Nucleus accumbens (tissue), 56 donors: ENCODE measurements around the gene LYSET.
"Not testable (repeated sequence)": the region's sequence is repeated elsewhere in the genome, so short reads cannot be mapped to it uniquely, and the experiment has no call there.

Experiments
- DNase-seq, 56 donors: peaks; one replicate each; lab custom pipeline; 2025; lab: John Stamatoyannopoulos, UW

LYSET gene

DNA sequence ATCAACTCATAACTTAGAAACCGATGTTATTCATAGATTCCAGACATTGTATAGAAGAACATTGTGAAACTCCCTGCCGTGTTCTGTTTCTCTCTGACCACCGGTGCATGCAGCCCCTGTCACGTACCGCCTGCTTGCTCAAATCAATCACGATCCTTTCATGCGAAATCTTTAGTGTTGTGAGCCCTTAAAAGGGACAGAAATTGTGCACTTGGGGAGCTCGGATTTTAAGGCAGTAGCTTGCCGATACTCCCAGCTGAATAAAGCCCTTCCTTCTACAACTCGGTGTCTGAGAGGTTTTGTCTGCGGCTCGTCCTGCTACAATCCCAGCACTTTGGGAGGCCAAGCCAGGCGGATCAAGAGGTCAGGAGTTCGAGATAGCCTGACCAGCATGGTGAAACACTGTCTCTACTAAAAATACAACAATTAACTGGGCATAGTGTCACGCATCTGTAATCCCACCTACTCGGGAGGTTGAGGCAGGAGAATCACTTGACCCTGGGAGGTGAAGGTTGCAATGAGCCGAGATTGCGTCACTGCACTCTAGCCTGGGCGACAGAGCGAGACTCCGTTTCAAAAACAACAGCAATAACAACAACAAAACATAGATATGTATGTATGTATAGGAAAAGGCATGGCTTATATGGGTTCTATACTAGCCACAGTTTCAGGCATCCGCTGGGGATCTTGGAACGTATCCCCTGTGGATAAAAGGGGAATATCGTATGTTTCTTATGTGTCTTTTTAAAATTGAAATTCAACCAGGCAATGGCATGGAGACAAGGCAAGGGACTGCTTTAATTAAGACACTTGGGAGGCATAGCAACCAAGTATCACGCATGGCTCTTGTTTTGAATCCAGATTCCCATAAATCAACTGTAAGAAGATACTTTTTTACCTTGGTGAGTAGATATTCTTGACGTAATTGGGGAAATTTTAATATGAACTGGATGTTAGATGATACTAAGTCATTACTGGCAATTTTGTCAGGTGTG, 19.5 kb upstream of the LYSET start:
- not testable (repeated sequence) for DNase-seq

DNA sequence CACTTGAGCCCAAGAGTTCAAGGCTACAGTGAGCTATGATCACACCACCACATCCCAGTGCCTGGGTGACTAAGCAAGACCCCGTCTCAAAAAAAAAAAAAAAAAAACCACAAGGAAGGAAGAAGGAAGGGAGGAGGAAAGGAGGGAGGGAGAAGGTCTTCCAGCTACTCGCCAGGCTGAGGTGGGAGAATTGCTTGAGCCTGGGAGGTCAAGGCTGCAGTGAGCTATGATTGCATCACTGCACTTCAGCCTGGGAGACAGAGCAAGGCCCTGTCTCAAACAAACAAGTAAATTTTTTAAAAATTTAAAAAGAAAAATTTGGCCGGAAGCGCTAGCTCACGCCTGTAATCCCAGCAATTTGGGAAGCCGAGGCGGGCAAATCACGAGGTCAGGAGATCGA, 16.5 kb upstream of the LYSET start:
- DNase-seq: not testable (repeated sequence)

- not testable (repeated sequence) for DNase-seq
Measured at GRCh38 chr14:93169619-93170018, 15.5 kb upstream of the LYSET start.

DNA sequence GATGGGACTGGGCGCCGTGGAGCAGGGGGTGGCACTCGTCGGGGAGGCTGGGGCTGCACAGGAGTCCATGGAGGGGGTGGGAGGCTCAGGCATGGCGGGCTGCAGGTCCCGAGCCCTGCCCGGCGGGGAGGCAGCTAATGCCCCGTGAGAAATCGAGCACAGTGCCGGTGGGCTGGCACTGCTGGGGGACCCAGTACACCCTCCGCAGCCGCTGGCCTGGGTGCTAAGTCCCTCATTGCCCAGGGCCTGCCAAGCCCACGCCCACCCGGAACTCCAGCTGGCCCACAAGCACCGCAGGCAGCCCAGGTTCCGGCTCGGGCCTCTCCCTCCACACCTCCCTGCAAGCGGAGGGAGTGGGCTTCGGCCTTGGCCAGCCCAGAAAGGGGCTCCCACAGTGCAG, 15.0 kb upstream of the LYSET start:
- not testable (repeated sequence) for DNase-seq

- no peak for DNase-seq
Measured at GRCh38 chr14:93171376-93171775, 13.7 kb upstream of the LYSET start.

DNA sequence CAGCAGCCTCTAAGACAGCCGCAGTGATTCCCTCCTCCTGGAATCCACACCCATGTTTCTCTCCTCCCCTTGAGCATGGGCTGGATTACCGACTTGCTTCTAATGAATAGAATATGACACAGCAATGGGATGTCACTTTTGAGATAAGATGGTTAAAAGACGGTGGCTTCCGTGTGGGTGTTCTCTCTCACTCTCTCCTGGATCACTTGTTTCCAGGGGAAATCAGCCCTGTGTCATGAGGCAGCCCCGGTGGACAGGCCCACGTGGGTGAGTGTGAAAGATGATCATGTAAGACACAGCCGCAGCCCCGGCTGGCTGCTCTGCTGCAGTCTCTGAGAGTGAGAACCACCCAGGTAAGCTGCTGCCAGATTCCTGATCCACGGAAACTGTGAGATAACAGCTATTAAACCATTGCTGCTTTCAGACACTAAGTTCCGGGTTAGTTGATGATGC, 11.1 kb upstream of the LYSET start:
- DNase-seq: peak in 39 of 56 donors; percentile 6 to 88 (median 45)

GRCh38 chr14:93174731-93175130, 10.4 kb upstream of the LYSET start:
- not testable (repeated sequence) for DNase-seq

DNA sequence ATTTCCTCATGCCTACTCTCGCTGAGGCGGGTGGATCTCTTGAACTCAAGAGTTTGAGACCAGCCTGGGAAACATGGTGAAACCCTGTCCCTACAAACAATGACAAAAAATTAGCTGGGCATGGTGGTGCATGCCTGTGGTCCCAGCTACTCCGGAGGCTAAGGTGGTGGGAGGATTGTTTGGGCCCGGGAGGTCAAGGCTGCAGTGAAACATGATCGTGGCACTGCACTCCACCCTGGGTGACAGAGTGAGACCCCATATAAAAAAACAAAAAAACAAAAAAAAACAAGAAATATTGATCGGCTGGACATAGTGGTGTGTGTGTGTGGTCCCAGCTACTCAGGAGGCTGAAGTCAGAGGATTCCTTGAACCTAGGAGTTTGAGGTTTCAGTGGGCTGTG, 9.6 kb upstream of the LYSET start:
- no peak for DNase-seq

- DNase-seq: no peak
Measured at GRCh38 chr14:93183596-93184317, 1.4 kb upstream of the LYSET start.

DNA sequence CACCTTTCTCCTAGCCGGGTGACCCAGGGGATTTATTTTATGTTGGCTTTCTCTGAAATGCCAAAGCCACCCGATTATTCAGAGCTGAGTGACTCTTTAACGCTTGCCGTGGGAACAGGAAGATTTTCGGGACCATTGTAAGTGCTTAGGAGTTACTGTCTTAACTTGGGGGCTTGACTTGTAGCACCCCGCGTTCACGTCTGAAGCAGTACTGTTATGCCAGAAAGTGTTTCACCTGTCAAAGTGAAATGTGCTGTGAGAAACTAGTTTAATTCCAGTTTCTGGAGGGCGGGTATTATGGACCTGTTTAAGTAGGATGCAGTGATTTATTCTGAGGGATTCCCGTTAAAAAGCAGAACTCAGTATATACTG, 218 bp downstream of the LYSET start:
- no peak for DNase-seq

GRCh38 chr14:93186466-93186865, 1.3 kb downstream of the LYSET start:
- no peak for DNase-seq

DNA sequence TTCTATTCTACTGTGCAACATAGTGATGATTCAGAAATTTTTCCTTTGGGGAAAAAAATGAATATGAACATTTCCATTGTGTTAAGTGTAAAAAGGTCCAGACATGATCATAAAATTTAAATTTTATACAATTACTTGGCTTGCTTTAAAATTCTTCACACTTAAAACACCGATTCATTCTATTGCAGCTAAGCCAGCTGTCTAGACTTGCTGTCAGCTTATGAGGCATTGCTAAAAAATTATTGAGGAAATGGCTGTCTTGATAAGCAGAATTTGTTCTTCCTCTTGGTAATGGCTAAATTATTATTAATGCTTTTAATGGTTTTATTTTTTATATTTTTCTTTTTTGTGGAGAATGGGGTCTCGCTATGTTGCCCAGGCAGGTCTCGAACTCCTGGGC, 1.8 kb downstream of the LYSET start:
- no peak for DNase-seq

GRCh38 chr14:93195316-93195999, 10.3 kb downstream of the LYSET start:
- DNase-seq: no peak

DNA sequence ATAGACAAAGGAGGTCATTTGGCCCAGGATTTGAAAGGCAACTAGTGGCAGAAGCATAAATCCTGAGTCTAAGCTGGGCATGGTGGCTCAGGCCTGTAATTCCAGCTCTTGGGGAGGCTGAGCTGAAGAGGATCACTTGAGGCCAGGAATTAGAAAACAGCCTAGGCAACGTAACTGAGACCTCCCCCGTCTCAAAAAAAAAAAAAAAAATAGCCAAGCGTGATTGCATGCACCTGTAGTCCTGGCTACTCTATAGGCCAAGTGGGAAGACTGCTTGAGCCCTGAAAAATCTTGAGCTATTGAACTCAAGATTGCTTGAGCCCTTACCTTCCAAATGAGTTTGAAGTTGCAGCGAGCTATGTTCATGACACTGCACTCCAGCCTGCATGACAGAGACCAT, 13.9 kb downstream of the LYSET start:
- no peak for DNase-seq

GRCh38 chr14:93200553-93200952, 15.4 kb downstream of the LYSET start:
- no peak for DNase-seq

GRCh38 chr14:93201155-93201704, 16.1 kb downstream of the LYSET start:
- DNase-seq: no peak

DNA sequence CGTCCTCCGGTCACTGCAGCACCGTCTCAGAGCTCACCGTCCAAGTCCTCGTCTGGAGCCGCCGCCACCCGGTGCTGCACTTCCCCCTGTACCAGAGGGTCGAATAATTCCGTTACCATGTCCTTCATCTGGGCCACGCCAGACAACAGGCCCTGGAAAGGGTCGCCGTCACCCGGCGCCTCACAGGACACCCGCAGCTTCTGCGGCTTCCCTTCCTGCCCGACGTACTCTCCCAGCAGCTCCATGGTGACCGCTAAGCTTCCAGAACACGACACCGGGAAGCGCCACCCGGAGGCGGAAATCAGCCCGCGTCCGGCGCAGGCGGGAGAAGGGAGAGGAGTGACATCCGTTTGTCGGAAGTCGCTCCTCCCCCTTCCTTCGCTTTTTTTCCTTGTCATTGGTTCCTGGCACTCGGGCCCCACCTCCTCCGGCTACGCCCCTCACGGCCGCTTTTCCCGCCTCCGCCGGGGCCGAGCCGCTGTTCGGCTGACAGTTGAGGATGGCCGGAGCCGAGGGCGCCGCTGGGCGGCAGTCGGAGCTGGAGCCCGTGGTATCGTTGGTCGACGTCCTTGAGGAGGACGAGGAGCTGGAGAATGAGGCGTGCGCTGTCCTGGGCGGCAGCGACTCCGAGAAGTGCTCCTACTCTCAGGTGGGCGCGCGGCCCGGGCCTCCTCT, 21.8 kb downstream of the LYSET start, which contains the start of the genes GON7 and UBR7:
GON7 (minus strand) TSS at position 273 of the 675 bp plus-strand sequence; CDS start at position 245, 28 bp downstream.
UBR7 (plus strand) TSS at position 464 of the 675 bp plus-strand sequence; CDS start at position 500, 36 bp downstream.
- DNase-seq: peak; percentile 51 to 97 (median 94)

- peak in 42 of 56 donors; percentile 9 to 78 (median 64) for DNase-seq
Measured at GRCh38 chr14:93207468-93208308, 22.6 kb downstream of the LYSET start.

GRCh38 chr14:93212432-93212831, 27.3 kb downstream of the LYSET start:
- DNase-seq: no peak
